H1 (cell line): Measurements from ENCODE around the gene SUPT20H. TPM values are rescaled to one million over a fixed set of nuclear protein-coding genes. Genes with fewer than 3 reads are reported as not detected.

Experiments used
- CTCF ChIA-PET: fragments of 300-600 bp; sonication (Branson Sonifier 250); formaldehyde crosslinking; loops from one replicate; lab custom pipeline; 2021; ENCODE audit not compliant: partially characterized antibody; lab: Charles Lee
- POLR2A ChIA-PET: fragments of 300-600 bp; sonication (Branson Sonifier 250); formaldehyde crosslinking; loops from one replicate; lab custom pipeline; 2021; ENCODE audit warnings: inconsistent platforms; ENCODE audit not compliant: partially characterized antibody; lab: Charles Lee
- DNase-seq, 2 experiments: peaks; one replicate each; pipeline versions ENCODE4 v3.0.0 to v3.0.0-alpha.2; 2010 to 2022; ENCODE audit warnings: low spot score in 2 of 2, low read depth in 1 of 2, mixed read lengths in 1 of 2
- FAIRE-seq: peaks from 2 replicates; lab custom pipeline; 2011; peaks lifted over from hg19 to GRCh38; lab: Jason Lieb, UNC
- H2AFZ ChIP-seq: 2 replicates; pipeline ENCODE4 v1.8.1; 2012; ENCODE audit warnings: low read length, inconsistent platforms
- H2AK5ac ChIP-seq: 2 replicates; pipeline ENCODE4 v1.6.1; 2013; ENCODE audit warnings: low read depth, low read length
- H2BK120ac ChIP-seq: replicated peaks from 2 replicates; pipeline ENCODE3; 2013; ENCODE audit warnings: low read depth, low read length, inconsistent platforms
- H2BK12ac ChIP-seq: 2 replicates; pipeline ENCODE4 v1.6.1; 2013; ENCODE audit warnings: low read depth, low read length
- H2BK15ac ChIP-seq: 2 replicates; pipeline ENCODE4 v1.6.1; 2013; ENCODE audit warnings: low read length
- H2BK20ac ChIP-seq: 2 replicates; pipeline ENCODE4 v1.6.1; 2013; ENCODE audit warnings: low read length
- H2BK5ac ChIP-seq: 2 replicates; pipeline ENCODE4 v1.6.1; 2013; ENCODE audit warnings: low read depth, low read length
- H3K14ac ChIP-seq: 2 replicates; pipeline ENCODE4 v1.6.1; 2013; ENCODE audit warnings: inconsistent platforms; ENCODE audit not compliant: insufficient read length
- H3K18ac ChIP-seq: 2 replicates; pipeline ENCODE4 v1.6.1; 2013; ENCODE audit warnings: low read length; ENCODE audit errors: extremely low read depth
- H3K23ac ChIP-seq: 2 replicates; pipeline ENCODE4 v1.6.1; 2013; ENCODE audit warnings: inconsistent platforms; ENCODE audit not compliant: insufficient read length
- H3K23me2 ChIP-seq: 2 replicates; pipeline ENCODE4 v1.6.1; 2013; ENCODE audit warnings: low read depth, low read length
- H3K27ac ChIP-seq: 2 replicates; pipeline ENCODE4 v1.6.1; 2011; ENCODE audit warnings: low read depth, low read length, inconsistent platforms
- H3K27me3 ChIP-seq, 4 experiments: replicated peaks in 1 of 4; 1 replicate in 1 of 4; 2 replicates in 3 of 4; pipeline versions ENCODE4 v1.6.1 to v1.8.1; 2011 to 2013; ENCODE audit warnings: low read length in 3 of 4, mild to moderate bottlenecking in 3 of 4, inconsistent platforms in 2 of 4, mixed read lengths in 2 of 4, moderate library complexity in 1 of 4; ENCODE audit not compliant: control insufficient read depth in 3 of 4, insufficient read depth in 3 of 4; ENCODE audit errors: extremely low read depth in 1 of 4
- H3K36me3 ChIP-seq, 4 experiments: 2 replicates each; pipeline versions ENCODE4 v1.6.1 to v1.8.1; 2011 to 2013; ENCODE audit warnings: mild to moderate bottlenecking in 4 of 4, low read length in 3 of 4, moderate library complexity in 2 of 4, control low read depth in 1 of 4, inconsistent platforms in 1 of 4; ENCODE audit not compliant: insufficient read depth in 4 of 4, control insufficient read depth in 2 of 4
- H3K4ac ChIP-seq: replicated peaks from 2 replicates; pipeline ENCODE3; 2013; ENCODE audit warnings: low read length, low read depth, mixed read lengths, inconsistent platforms; ENCODE audit not compliant: insufficient read length
- H3K4me1 ChIP-seq, 4 experiments: replicated peaks in 1 of 4; 1 replicate in 1 of 4; 2 replicates in 3 of 4; pipeline versions ENCODE4 v1.6.1 to v1.8.1; 2011 to 2013; ENCODE audit warnings: low read length in 3 of 4, inconsistent platforms in 2 of 4, mixed read lengths in 1 of 4; ENCODE audit not compliant: insufficient read depth in 4 of 4, control insufficient read depth in 3 of 4
- H3K4me2 ChIP-seq, 2 experiments: 2 replicates each; pipeline versions ENCODE4 v1.6.1 to v1.8.1; 2011 to 2013; ENCODE audit warnings: low read depth in 2 of 2, low read length in 2 of 2, control low read depth in 1 of 2, inconsistent platforms in 1 of 2, mild to moderate bottlenecking in 1 of 2; ENCODE audit not compliant: insufficient read depth in 1 of 2
- H3K4me3 ChIP-seq, 4 experiments: fragments of 200-600, 300-600 bp in 1 of 4; sonication (generic), shearing (Covaris generic), sonication (Bioruptor Twin) in 1 of 4; 2 replicates each; pipeline versions ENCODE4 v1.5.1 to v1.8.1; 2011 to 2016; ENCODE audit warnings: low read length in 4 of 4, low read depth in 3 of 4, control low read depth in 2 of 4, inconsistent platforms in 2 of 4, mild to moderate bottlenecking in 2 of 4, mixed read lengths in 1 of 4, moderate library complexity in 1 of 4; ENCODE audit not compliant: insufficient read depth in 2 of 4; ENCODE audit errors: extremely low read depth in 1 of 4
- H3K56ac ChIP-seq: replicated peaks from 2 replicates; pipeline ENCODE3; 2013; ENCODE audit warnings: low read depth, mild to moderate bottlenecking, mixed read lengths, low read length, inconsistent platforms; ENCODE audit not compliant: insufficient read length
- H3K79me1 ChIP-seq: 2 replicates; pipeline ENCODE4 v1.6.1; 2013; ENCODE audit warnings: low read depth, low read length, control low read depth
- H3K79me2 ChIP-seq, 2 experiments: 2 replicates each; pipeline versions ENCODE4 v1.6.1 to v1.8.1; 2012 to 2013; ENCODE audit warnings: low read length in 2 of 2, mild to moderate bottlenecking in 2 of 2, inconsistent platforms in 1 of 2; ENCODE audit not compliant: insufficient read depth in 2 of 2, control insufficient read depth in 1 of 2
- H3K9ac ChIP-seq, 4 experiments: replicated peaks in 1 of 4; 1 replicate in 1 of 4; 2 replicates in 3 of 4; pipeline versions ENCODE4 v1.6.1 to v1.8.1; 2011 to 2013; ENCODE audit warnings: low read depth in 3 of 4, low read length in 3 of 4, control low read depth in 2 of 4, mild to moderate bottlenecking in 2 of 4, moderate library complexity in 2 of 4, inconsistent platforms in 1 of 4; ENCODE audit errors: extremely low read depth in 1 of 4
- H3K9me3 ChIP-seq, 2 experiments: 2 replicates each; pipeline versions ENCODE4 v1.6.1 to v1.8.1; 2012 to 2013; ENCODE audit warnings: mild to moderate bottlenecking in 2 of 2, moderate library complexity in 2 of 2, control low read depth in 1 of 2, inconsistent platforms in 1 of 2, low read depth in 1 of 2, low read length in 1 of 2, mixed read lengths in 1 of 2; ENCODE audit not compliant: insufficient read depth in 2 of 2
- H4K20me1 ChIP-seq, 2 experiments: replicated peaks in 1 of 2; 2 replicates each; pipeline versions ENCODE3 to v1.8.1; 2011 to 2013; ENCODE audit warnings: inconsistent platforms in 2 of 2, low read length in 2 of 2, mild to moderate bottlenecking in 1 of 2; ENCODE audit not compliant: insufficient read depth in 2 of 2, control insufficient read depth in 1 of 2
- H4K5ac ChIP-seq: 2 replicates; pipeline ENCODE4 v1.6.1; 2013; ENCODE audit warnings: low read length, low read depth, mixed read lengths, inconsistent platforms; ENCODE audit not compliant: insufficient read length
- H4K8ac ChIP-seq: 2 replicates; pipeline ENCODE4 v1.8.0; 2013; ENCODE audit warnings: mild to moderate bottlenecking, moderate library complexity, low read length, inconsistent platforms; ENCODE audit not compliant: insufficient read depth; ENCODE audit errors: extremely low read depth
- H4K91ac ChIP-seq: replicated peaks from 2 replicates; pipeline ENCODE3; 2013; ENCODE audit warnings: low read length, mixed read lengths, inconsistent platforms; ENCODE audit not compliant: insufficient read length
- ATF2 ChIP-seq: IDR thresholded peaks from 2 replicates; pipeline ENCODE4 v1.6.1; 2012; ENCODE audit warnings: low read length, inconsistent platforms
- E2F6 ChIP-seq: IDR thresholded peaks from 2 replicates; pipeline ENCODE4 v1.6.1; 2012; ENCODE audit warnings: inconsistent platforms
- FOSL1 ChIP-seq: IDR thresholded peaks from 2 replicates; pipeline ENCODE4 v1.6.1; 2011; ENCODE audit warnings: mild to moderate bottlenecking, low read depth, low read length, moderate library complexity; ENCODE audit not compliant: insufficient read depth
- JUN ChIP-seq: IDR thresholded peaks from 2 replicates; pipeline ENCODE4 v1.6.1; 2011; ENCODE audit warnings: low read depth, mild to moderate bottlenecking, improper control_type of control experiment, low read length
- KDM1A ChIP-seq: fragments of 200-600, 300-600 bp; sonication (generic); IDR thresholded peaks from 2 replicates; pipeline ENCODE4 v1.7.1; 2016; ENCODE audit warnings: mild to moderate bottlenecking, low read length, borderline replicate concordance
- SIX5 ChIP-seq: IDR thresholded peaks from 2 replicates; pipeline ENCODE4 v1.6.1; 2011; ENCODE audit warnings: mild to moderate bottlenecking, low read depth, low read length
- SP2 ChIP-seq: IDR thresholded peaks from 2 replicates; pipeline ENCODE4 v1.6.1; 2012; ENCODE audit warnings: mild to moderate bottlenecking, low read length, inconsistent platforms
- SP4 ChIP-seq: IDR thresholded peaks from 2 replicates; pipeline ENCODE4 v1.6.1; 2012; ENCODE audit warnings: low read length, inconsistent platforms
- WGBS, 2 experiments: shearing (Covaris generic) in 1 of 2; methylation state at CpG; one replicate each; pipeline versions ENCODE4 v1.1.6 to v1.1.7; 2013 to 2015; ENCODE audit warnings: low lambda C conversion rate in 2 of 2, mixed read lengths in 2 of 2, inconsistent platforms in 1 of 2, low coverage in 1 of 2, missing lambda C conversion rate in 1 of 2; ENCODE audit not compliant: insufficient replicate concordance in 2 of 2, insufficient coverage in 1 of 2, insufficient read length in 1 of 2; ENCODE audit errors: extremely low coverage in 1 of 2, missing lambda C conversion rate in 1 of 2; 5-methylcytosine and 5-hydroxymethylcytosine counted together
- polyA plus RNA-seq, 7 experiments: library from polyadenylated mRNA; depleted of rRNA in 3 of 7; stranded (reverse) in 5 of 7; unstranded in 2 of 7; fragments of >200 nt in 5 of 7; fragments of 200-250 nt in 2 of 7; gene quantifications; 1 replicate in 5 of 7; 2 replicates in 1 of 7; 4 replicates in 1 of 7; pipeline versions ENCODE4 v1.2.1 to v1.2.3, GENCODE V29; 2011 to 2013; ENCODE audit warnings: missing spikeins in 2 of 7, mixed read lengths in 2 of 7
- total RNA-seq: library from RNA; stranded (reverse); fragmentation: NEBNext Ultra II Directional; extraction: Animal tissue kit (Norgen Biotek cat#: 25700); gene quantifications from 2 replicates; pipeline ENCODE4 v1.2.1, GENCODE V29; 2021

The SUPT20H gene
- total and polyA plus RNA-seq, 2 of the 8 experiments (the other 6 are each of a cell fraction or from before 2014, with no cell fraction given): 69.2 to 75.1 TPM

- H4K5ac ChIP-seq: no peak overlapping the region
- no peak overlapping the region for H3K18ac ChIP-seq
- no peak overlapping the region for H2BK15ac ChIP-seq
- H3K23me2 ChIP-seq: no peaks in the 10 kb centered on the region
- H3K9me3 ChIP-seq: no peaks in the 10 kb centered on the region
- H3K36me3 ChIP-seq: no peaks in the 10 kb centered on the region
- H2BK12ac ChIP-seq: no peak overlapping the region
- no peak overlapping the region for H3K4me3 ChIP-seq
- H2AK5ac ChIP-seq: no peak overlapping the region
- H3K4me1 ChIP-seq: no peaks in the 10 kb centered on the region
- H3K9ac ChIP-seq: no peak overlapping the region
- POLR2A ChIA-PET: no interaction called here
- H3K23ac ChIP-seq: no peak overlapping the region
- H4K20me1 ChIP-seq: no peaks in the 10 kb centered on the region
- CTCF ChIA-PET: interaction anchor here (1.1 kb wide), 1 partner anchor 15 kb away, joined by 3 read pairs; no protein-coding TSS in a partner anchor
- no peak for DNase-seq
- H2BK120ac ChIP-seq: no peak overlapping the region
- no peak overlapping the region for H3K27ac ChIP-seq
- H4K91ac ChIP-seq: no peak overlapping the region
- no peak overlapping the region for H2AFZ ChIP-seq
- FAIRE-seq: no peak
- no peaks in the 10 kb centered on the region for H3K27me3 ChIP-seq
- H3K56ac ChIP-seq: no peak overlapping the region
- H2BK20ac ChIP-seq: no peak overlapping the region
- no peak overlapping the region for H2BK5ac ChIP-seq
- no peaks in the 10 kb centered on the region for H3K79me2 ChIP-seq
- no peak overlapping the region for H3K4ac ChIP-seq
- no peak overlapping the region for H3K4me2 ChIP-seq
- no peaks in the 10 kb centered on the region for H3K79me1 ChIP-seq
- 92% methylated on average over 3 of the region's 3 CpGs; no CpG with 5 or more reads in 1 of the 2 experiments for WGBS, 2 experiments
- no peak overlapping the region for H3K14ac ChIP-seq
- H4K8ac ChIP-seq: no peak overlapping the region
- TF ChIP-seq SP2 (no peak), JUN (no peak), SIX5 (no peak), ATF2 (no peak), E2F6 (no peak), FOSL1 (no peak), SP4 (no peak), KDM1A (no peak)
Measured at GRCh38 chr13:37094099-37094498, 34.6 kb upstream of the SUPT20H start.
